IPS-18a (cell line): ENCODE data around the gene PHC3.

ENCODE experiments used
- H3K27ac ChIP-seq: one replicate; pipeline ENCODE4 v1.5.1; 2013; ENCODE audit warnings: low read length
- H3K27me3 ChIP-seq: one replicate; pipeline ENCODE4 v1.6.1; 2013; ENCODE audit warnings: mild to moderate bottlenecking, low read length; ENCODE audit not compliant: control insufficient read depth, insufficient read depth
- H3K36me3 ChIP-seq: one replicate; pipeline ENCODE4 v1.6.1; 2013; ENCODE audit warnings: low read depth, low read length; ENCODE audit not compliant: control insufficient read depth
- H3K4me1 ChIP-seq: one replicate; pipeline ENCODE4 v1.6.1; 2013; ENCODE audit warnings: low read depth, low read length; ENCODE audit not compliant: control insufficient read depth
- H3K4me3 ChIP-seq: one replicate; pipeline ENCODE4 v1.5.1; 2013; ENCODE audit warnings: low read length
- H3K9ac ChIP-seq: one replicate; pipeline ENCODE4 v1.6.1; 2013; ENCODE audit warnings: mild to moderate bottlenecking, low read length, moderate library complexity
- H3K9me3 ChIP-seq: one replicate; pipeline ENCODE4 v1.6.1; 2013; ENCODE audit warnings: low read depth, low read length; ENCODE audit not compliant: control insufficient read depth

The PHC3 gene

GRCh38 chr3:170090601-170090981 lies 90.9 kb downstream of the PHC3 start:
- Histone ChIP-seq H3K27ac (no peak overlapping the region), H3K36me3 (peaks cover 24% of the 10 kb centered on the region), H3K4me1 (no peaks in the 10 kb centered on the region)

GRCh38 chr3:170089862-170090600 lies 91.5 kb downstream of the PHC3 start:
- H3K27ac ChIP-seq = no peak overlapping the region
- no peak overlapping the region for H3K4me3 ChIP-seq
- H3K4me1 ChIP-seq = no peaks in the 10 kb centered on the region
- no peak overlapping the region for H3K9ac ChIP-seq
- H3K9me3 ChIP-seq = no peaks in the 10 kb centered on the region
- H3K36me3 ChIP-seq = peaks cover 21% of the 10 kb centered on the region
- no peaks in the 10 kb centered on the region for H3K27me3 ChIP-seq

More at GRCh38 chr3:170090601-170090981, 90.9 kb downstream of the PHC3 start:
- Histone ChIP-seq H3K4me3 (no peak overlapping the region), H3K9ac (no peak overlapping the region), H3K27me3 (no peaks in the 10 kb centered on the region), H3K9me3 (no peaks in the 10 kb centered on the region)

GRCh38 chr3:170085396-170085795 lies 96.1 kb downstream of the PHC3 start:
- Histone ChIP-seq H3K27ac (no peak overlapping the region), H3K27me3 (no peaks in the 10 kb centered on the region), H3K4me1 (no peaks in the 10 kb centered on the region), H3K9me3 (no peaks in the 10 kb centered on the region), H3K9ac (no peak overlapping the region), H3K36me3 (peaks cover 12% of the 10 kb centered on the region), H3K4me3 (no peak overlapping the region)

GRCh38 chr3:170083343-170083742 lies 98.2 kb downstream of the PHC3 start:
- Histone ChIP-seq H3K9me3 (no peaks in the 10 kb centered on the region), H3K36me3 (peaks cover 8% of the 10 kb centered on the region), H3K27ac (no peak overlapping the region), H3K27me3 (no peaks in the 10 kb centered on the region), H3K9ac (no peak overlapping the region), H3K4me1 (no peaks in the 10 kb centered on the region), H3K4me3 (no peak overlapping the region)

GRCh38 chr3:170081079-170081741 lies 100.3 kb downstream of the PHC3 start:
- no peaks in the 10 kb centered on the region for H3K27me3 ChIP-seq
- no peaks in the 10 kb centered on the region for H3K36me3 ChIP-seq
- H3K4me1 ChIP-seq = no peaks in the 10 kb centered on the region
- H3K27ac ChIP-seq = no peak overlapping the region
- H3K9me3 ChIP-seq = no peaks in the 10 kb centered on the region
- H3K9ac ChIP-seq = no peak overlapping the region
- H3K4me3 ChIP-seq = no peak overlapping the region

- Histone ChIP-seq H3K27ac (no peak overlapping the region), H3K27me3 (no peaks in the 10 kb centered on the region), H3K4me3 (no peak overlapping the region), H3K36me3 (no peaks in the 10 kb centered on the region), H3K9me3 (no peaks in the 10 kb centered on the region), H3K4me1 (no peaks in the 10 kb centered on the region), H3K9ac (no peak overlapping the region)
Measured at GRCh38 chr3:170080605-170081004, 100.9 kb downstream of the PHC3 start.

GRCh38 chr3:170079536-170080165 lies 101.9 kb downstream of the PHC3 start:
- Histone ChIP-seq H3K4me1 (no peaks in the 10 kb centered on the region), H3K9me3 (no peaks in the 10 kb centered on the region)

GRCh38 chr3:170078620-170079281 lies 102.8 kb downstream of the PHC3 start:
- H3K27me3 ChIP-seq = no peaks in the 10 kb centered on the region
- no peak overlapping the region for H3K27ac ChIP-seq
- H3K36me3 ChIP-seq = no peaks in the 10 kb centered on the region
- no peak overlapping the region for H3K4me3 ChIP-seq
- no peak overlapping the region for H3K9ac ChIP-seq
- no peaks in the 10 kb centered on the region for H3K4me1 ChIP-seq
- no peaks in the 10 kb centered on the region for H3K9me3 ChIP-seq

More at GRCh38 chr3:170079536-170080165, 101.9 kb downstream of the PHC3 start:
- Histone ChIP-seq H3K27ac (no peak overlapping the region), H3K36me3 (no peaks in the 10 kb centered on the region), H3K9ac (no peak overlapping the region), H3K4me3 (no peak overlapping the region), H3K27me3 (no peaks in the 10 kb centered on the region)

- no peak overlapping the region for H3K9ac ChIP-seq
- H3K27me3 ChIP-seq = no peaks in the 10 kb centered on the region
- no peak overlapping the region for H3K27ac ChIP-seq
Measured at GRCh38 chr3:170077361-170077760, 104.2 kb downstream of the PHC3 start.

GRCh38 chr3:170076715-170077238 lies 104.8 kb downstream of the PHC3 start:
- no peak overlapping the region for H3K4me3 ChIP-seq
- no peak overlapping the region for H3K27ac ChIP-seq
- H3K27me3 ChIP-seq = no peaks in the 10 kb centered on the region
- no peak overlapping the region for H3K9ac ChIP-seq
- no peaks in the 10 kb centered on the region for H3K4me1 ChIP-seq
- H3K36me3 ChIP-seq = no peaks in the 10 kb centered on the region
- no peaks in the 10 kb centered on the region for H3K9me3 ChIP-seq

More at GRCh38 chr3:170077361-170077760, 104.2 kb downstream of the PHC3 start:
- Histone ChIP-seq H3K9me3 (no peaks in the 10 kb centered on the region), H3K4me1 (no peaks in the 10 kb centered on the region), H3K4me3 (no peak overlapping the region), H3K36me3 (no peaks in the 10 kb centered on the region)

GRCh38 chr3:170075441-170076091 lies 106.0 kb downstream of the PHC3 start:
- no peaks in the 10 kb centered on the region for H3K4me1 ChIP-seq
- no peak overlapping the region for H3K27ac ChIP-seq

More at GRCh38 chr3:170075441-170076091, 106.0 kb downstream of the PHC3 start:
- H3K4me3 ChIP-seq = no peak overlapping the region
- H3K9ac ChIP-seq = no peak overlapping the region
- no peaks in the 10 kb centered on the region for H3K27me3 ChIP-seq
- no peaks in the 10 kb centered on the region for H3K36me3 ChIP-seq
- H3K9me3 ChIP-seq = no peaks in the 10 kb centered on the region
